T follicular helper cell (primary cell): Measurements from ENCODE around the gene SYP.

Experiments used
- DNase-seq: peaks from one replicate; pipeline ENCODE4 v3.0.0-alpha.2; 2020; ENCODE audit warnings: low read depth
- total RNA-seq, 2 experiments: gene quantifications; one replicate each; lab custom pipeline; 2026; lab: John Stamatoyannopoulos, UW

The SYP gene
- 0.72 to 5.7 reads per million in 2 experiments for total RNA-seq

DNA sequence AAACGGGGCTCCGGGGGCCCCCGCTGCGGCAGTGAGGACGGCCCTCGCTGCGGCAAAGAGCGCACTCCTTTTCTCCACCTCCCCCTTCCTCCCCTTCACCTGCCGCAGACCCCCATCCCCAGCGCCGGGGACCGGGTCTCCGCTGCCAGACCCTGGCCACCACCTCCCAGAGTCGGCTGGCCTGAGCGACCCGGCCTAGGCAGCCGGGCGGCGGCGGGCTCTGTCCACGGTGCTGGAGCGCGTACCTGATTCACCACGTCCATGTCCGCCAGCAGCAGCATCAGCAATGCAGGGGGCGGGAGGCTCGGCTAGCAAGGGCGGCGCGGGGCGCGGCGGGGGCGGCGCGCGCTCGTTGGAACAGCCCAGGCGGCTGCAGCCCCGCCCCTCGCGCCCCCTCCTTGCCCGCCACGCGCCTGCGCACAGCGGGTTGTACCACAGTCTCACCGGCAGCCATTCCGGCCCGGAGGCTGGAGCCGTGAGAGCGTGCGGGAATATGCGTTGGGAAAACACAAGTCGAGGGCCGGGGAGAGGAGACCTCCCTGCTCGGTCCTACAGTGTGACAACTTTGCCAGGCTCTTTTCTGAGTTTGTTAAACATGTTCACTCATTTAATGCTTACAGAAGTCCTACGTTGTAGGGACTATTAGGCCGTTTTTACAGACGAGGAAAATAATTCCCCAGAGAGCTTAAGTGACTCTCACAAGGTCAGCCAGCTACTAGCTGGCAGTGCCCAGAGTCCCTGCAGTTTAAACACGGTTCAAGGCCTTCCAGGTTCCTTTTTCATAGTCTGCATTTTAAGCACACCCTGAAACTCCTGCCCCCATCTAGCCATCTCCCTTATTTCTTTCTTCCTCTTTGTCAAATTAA, at the start of gene SYP:
SYP (minus strand) TSS at position 288 of the 866 bp plus-strand sequence; CDS start at position 281, 7 bp downstream.
- peak; percentile 84 for DNase-seq

DNA sequence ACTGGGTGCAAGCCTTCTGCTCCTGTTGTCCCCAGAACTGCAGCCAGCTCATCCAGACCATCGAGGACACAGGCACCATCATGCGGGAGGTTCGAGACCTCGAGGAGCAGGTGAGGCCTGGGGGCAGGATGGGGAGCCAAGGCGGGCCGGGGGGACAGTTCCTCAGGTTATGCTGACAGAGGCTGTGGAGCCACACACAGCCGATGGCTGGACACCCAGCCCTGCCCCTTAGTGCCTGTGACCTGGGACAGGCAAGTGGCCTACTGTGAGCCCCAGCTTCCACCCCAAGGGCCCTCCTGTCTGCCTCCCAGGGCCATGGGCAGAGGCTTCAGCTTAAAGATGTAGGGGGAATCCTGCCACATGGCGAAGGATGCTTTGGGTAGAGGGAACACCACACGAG, 49.6 kb upstream of the SYP start:
- no peak for DNase-seq

DNA sequence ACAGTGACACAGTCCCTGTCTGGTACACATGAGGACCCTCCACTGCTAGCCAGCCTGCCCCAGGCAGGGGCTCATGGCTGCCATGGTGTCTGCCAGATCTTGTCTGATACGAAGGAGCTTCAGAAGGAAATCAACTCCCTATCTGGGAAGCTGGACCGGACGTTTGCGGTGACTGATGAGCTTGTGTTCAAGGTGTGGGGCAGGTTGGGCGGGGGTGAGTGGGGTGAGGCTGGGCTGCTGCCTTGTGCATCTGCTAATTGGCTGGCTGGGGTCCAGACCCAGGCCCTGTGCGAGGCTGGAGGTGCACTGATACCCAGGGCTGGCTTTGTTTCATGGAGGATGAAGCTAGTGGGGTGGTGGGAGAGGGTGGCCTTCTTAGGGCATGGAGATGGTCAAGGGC, 49.1 kb upstream of the SYP start:
- DNase-seq = no peak

DNA sequence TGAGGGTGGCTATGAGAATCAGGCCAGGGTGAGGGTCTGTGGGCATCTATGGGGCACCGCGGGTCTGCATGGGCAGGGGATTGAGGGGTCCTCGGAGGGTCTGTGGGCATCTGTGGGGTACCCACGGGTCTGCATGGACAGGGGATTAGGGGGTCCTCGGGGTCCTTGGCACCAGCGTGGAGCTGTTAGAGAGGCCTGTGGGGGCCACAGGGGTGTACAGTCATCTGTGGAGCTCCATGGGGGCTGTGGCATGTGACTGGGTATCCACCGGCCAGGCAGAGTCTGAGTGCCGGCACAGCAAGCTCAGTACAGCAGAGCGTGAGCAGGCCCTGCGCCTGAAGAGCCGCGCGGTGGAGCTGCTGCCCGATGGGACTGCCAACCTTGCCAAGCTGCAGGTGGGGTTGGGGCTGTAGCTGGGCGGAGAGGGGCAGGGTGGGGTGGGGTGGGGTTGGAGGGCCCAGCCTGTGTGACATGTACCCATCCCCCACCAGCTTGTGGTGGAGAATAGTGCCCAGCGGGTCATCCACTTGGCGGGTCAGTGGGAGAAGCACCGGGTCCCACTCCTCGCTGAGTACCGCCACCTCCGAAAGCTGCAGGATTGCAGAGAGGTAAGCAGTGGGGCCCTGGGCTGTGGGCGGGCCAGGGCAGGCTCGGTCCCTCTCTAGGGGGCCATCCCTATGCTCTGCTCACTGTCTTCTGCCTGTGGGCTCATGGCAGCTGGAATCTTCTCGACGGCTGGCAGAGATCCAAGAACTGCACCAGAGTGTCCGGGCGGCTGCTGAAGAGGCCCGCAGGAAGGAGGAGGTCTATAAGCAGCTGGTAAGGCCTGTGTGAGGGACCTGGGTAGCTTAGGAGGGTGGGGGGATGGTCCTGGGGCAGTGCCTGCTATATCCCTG, 48.2 kb upstream of the SYP start:
- DNase-seq = no peak

DNA sequence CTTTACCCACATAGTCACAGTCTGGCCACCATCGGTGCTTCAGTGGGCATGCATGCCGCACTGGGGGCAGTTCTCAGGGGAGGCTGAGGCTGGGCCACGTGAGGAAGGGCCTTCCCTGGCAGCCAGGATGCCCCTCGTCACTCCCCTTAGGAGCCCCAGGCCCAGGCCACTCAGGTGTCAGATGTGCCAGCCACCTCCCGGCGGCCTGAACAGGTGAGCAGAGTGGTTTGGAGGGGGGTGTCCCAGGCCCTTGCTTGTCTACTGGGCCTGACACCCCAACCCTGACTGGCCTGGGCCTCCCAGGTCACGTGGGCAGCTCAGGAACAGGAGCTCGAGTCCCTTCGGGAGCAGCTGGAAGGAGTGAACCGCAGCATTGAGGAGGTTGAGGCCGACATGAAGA, 47.4 kb upstream of the SYP start:
- no peak for DNase-seq

DNA sequence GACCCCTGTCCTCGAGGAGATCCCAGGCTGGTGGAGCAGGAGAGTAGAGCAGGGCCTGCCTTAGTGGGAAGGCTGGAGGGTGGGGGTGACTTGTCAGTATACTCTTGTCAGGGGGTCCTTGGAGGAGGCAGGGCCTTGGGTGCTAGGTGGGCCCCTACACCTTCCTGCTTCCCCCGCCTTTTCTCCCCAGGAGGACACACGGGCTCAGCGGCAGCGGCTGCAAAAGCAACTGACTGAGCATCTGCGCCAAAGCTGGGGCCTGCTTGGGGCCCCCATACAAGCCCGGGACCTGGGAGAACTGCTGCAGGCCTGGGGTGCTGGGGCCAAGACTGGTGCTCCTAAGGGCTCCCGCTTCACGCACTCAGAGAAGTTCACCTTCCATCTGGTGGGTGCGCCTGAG, 46.5 kb upstream of the SYP start:
- DNase-seq = no peak

DNA sequence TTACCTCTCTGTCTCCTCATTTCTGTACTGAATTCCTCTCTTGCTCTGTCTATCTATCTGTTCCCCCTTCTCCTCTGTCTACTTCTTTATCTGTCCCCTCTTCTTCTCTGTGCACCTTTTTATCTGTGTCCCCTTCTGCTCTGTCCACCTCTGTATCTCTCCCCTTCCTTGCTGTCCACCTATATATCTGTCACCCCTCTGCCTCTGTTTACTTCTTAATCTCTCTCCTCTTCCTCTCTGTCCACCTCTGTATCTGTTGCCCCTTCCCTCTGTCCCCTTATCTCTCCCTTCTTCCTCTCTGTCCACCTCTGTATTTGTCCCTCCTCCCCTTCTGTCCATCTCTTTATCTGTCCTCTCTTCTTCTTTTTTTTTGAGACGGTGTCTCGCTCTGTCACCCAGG, 44.2 kb upstream of the SYP start:
- no peak for DNase-seq

DNA sequence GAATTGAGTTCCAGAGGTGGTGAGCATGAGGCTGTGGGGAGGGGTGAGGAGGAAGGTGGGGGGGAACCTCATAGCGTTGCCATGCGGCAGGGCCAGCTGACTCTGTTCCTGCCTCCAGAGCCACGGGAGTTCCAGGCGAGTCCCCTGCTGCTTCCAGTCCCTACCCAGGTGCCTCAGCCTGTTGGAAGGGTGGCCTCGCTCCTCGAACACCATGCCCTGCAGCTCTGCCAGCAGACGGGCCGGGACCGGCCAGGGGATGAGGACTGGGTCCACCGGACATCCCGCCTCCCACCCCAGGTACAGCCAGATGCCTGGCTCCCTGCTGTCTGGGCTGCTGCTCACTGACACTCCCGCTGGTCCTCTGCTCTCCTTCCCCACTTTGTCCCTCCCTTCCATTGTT, 43.2 kb upstream of the SYP start:
- no peak for DNase-seq

DNA sequence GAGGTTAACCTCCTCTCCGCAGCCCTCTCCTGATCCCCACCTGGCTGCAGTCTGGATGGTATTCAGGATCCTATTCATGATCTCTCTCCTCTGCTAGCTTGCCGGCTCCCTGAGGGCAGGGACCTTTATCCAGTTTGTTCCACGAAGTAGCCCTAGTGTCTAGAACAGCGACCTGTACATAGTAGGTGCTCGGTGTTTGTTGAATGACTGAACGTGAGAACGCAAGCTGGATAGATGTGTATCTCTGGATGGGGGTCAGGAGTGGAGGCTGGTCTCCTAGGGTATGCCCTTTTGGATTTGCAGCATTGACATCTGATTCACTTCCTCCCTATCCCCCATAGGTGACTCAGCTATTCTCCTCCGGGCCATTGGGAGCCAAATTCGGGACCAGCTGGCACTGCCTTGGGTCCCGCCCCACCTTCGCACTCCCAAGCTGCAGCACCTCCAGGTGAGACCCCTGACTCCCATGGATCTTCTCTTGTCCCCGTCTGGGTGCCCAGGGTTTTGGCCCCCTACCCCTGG, 42.6 kb upstream of the SYP start:
- no peak for DNase-seq

DNA sequence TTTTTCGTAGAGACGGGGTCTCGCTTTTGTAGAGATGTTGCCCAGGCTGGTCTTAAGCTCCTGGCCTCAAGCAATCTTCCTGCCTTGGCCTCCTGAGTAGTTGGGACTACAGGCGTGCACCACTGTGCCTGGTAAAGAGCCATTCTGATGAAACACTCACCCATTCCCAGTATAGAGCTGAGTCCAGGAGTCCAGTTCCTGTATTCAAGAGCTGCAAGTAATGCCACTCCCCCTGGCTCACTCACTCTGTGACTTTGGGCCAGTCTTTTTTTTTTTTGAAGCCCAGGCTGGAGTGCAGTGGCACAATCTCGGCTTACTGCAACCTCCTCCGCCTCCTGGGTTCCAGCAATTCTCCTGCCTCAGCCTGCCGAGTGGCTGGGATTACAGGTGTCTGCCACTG, 38.7 kb upstream of the SYP start:
- no peak for DNase-seq

DNA sequence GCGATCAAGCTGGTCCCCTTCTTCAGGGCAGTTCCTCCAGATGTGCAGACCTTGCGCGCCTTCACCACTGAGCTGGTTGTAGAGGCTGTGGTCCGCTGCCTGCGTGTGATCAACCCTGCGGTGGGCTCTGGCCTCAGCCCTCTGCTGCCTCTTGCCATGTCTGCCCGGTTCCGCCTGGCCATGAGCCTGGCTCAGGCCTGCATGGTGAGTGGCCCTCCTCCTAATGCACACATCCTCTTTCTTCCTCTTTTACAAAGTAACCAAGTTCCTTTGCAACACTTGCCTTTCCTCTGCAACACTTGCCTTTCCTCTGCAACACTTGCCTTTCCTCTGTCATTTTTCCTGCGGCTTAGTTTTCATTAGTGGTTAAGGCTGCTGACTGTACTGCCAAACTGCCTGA, 37.1 kb upstream of the SYP start:
- no peak for DNase-seq

DNA sequence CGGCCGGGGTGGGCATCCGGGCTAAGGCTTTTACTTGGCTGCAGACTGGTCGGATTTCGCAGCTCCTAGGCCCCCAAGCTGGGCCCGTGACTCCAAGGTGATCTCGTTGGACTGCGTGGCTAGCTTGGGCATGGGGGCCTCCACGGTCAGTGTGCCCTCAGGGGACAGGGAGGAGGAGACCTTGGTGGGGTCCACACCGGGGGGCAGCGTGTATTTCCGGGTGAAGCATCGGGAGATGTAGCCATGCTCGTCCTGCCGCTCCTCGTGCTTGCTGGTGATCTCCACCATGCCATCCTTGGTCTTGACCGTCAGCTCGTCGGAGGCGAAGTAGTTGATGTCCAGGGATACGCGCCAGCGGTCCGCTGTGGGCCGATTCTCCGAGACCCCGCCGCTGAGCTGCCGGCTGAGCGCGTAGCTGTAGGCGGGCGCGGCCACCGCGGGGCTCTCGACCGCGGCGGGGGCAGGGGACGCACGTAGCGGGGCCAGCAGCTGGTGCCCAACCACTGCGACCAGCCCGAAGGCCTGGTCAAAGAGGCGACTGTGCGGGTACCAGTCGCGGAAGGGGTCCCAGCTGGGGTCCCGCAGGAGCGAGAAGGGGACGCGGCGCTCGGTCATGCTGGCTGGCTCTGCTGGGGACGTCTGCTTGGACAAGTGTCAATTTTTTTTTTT, 34.0 kb upstream of the SYP start:
- DNase-seq = no peak

DNA sequence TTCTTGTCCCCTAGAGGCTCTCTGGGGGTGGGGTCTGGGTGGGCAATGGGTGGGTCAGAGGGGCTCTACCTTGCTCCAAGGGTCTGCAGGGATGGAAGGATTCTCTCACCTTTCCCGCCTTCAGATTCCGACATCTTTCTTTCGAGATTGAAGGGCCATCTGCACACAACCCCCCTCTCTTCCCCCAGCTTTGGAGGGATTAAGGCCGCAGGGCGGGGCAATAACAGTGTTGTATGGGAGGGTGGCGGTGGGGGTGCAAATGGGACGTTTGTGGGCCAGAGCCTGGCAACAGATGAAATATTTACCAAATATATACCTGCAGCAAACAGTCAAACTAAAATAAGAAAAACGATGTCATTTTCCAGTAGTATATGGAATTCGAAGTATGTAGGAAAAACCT, 33.2 kb upstream of the SYP start, which contains the start of gene CACNA1F:
CACNA1F (minus strand) TSS at position 165 of the 400 bp plus-strand sequence; CDS start at position 134, 31 bp downstream.
- DNase-seq = no peak

DNA sequence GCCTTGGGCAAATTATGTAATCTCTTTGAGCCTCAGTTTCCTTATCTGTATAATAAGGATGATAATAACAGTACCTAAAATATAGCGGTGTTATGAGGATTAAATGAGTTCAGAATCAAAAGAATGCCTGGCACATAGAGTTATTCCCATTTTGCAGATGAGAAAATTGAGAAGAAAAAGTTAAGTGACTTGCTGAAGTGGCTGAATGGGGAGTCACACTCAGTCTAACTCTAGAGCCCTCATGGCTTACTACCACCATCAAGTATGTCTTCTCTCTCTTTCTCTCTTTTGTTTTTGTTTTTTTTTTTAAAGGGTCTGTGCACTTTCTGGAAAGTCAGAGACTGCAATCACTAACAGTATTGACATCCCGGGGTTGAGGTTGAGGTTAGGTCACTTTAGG, 32.5 kb upstream of the SYP start:
- DNase-seq = no peak

DNA sequence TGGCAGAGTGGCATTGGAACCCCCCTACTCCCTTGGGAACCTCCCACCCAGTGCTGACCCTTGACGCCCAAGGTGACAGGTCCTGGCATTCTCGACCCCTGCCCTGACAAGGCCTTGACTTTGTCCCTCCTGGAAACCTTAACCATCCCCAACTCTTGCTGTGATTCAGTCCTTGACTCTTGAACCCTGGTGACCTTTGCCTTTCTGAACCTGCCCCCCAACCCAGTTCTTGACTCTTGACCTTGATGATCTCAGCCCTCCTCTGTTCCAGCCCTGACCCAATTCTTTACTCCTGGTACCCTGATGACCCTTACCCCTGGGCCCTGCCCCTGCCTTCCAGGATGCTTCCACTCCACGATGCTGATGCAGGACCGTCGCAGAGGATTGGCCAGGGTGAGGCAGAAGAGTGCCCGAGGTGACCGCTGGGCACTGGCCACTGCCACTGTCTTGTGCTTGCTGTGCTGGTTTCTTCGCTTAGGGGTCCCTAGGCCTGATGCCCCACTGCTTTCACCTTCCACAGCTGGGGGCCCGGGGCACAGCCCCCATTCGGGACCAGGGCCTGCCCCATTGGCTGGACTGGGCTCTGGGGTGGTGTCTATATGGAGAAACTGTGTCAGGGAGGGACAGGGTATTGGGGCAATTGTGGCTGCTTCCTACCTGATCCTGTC, 31.5 kb upstream of the SYP start:
- no peak for DNase-seq

DNA sequence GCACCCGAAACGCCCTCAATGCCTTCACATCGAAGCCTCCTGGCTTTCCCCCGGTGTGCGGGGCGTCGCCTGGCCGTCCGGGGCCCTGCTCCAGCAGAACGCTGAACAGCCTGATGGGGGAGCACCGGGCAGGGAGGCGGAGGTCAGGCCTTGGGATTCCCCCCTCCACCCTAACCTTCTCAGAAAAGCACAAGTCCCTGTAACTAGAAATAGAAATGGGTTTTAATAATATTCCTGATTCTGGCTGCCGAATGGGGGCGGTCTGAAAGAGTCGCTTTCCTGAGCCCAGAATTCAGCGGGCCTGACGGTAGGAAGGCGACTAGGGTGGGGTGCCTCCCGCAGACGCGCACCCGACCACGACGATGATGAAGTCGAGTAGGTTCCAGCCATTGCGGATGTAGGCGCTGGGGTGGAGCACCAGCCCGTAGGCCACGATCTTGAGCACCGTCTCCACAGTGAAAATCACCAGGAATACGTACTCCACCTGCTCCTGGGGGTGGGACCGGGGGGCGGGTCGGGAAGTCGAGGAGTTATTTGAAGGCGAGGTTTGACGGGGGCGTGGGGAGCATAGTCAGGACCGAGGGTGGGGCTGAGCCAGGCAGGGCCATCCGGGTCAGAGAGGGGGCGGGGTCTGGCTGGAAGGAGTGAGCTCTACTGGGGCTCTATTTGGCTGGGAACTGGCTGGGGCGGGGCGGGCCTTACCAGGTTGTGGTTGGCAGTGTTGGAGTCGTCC, 30.7 kb upstream of the SYP start:
- peak; percentile 16 for DNase-seq

DNA sequence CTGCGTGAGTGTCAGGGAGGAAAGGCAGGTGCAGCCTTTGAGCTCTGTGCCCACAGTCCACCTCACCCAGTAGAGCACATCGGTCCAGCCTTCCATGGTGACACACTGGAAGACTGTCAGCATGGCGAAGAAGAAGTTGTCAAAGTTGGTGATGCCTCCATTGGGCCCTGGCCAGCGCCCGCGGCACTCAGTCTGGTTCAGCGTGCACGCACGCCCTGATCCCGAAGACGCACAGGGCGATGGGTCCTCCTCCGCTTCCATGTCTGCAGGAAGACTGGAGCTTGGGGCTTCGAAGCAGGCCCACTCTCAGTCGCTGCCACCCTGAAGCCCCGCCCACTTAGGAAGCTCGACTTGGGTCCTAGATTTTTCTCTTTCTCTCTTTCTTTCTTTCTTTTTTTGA, 28.2 kb upstream of the SYP start:
- no peak for DNase-seq

DNA sequence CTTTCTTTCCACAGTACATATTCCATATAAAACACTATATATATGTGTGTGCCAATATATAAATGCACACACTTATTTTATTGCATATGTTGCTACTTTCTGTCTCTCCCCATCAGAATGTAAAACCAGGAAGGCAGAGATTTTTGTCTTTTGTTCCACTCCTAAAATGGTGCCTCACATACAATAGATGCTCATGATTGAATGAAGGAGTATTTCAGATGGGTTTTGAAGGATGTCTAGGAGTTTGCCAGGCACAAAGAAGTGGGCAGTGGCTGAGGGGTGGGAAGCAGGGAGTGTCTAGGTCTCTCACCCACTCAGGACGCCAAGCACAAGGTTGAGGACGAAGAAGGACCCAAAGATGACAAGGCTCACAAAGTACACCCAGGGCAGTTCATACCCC, 27.7 kb upstream of the SYP start:
- no peak for DNase-seq

DNA sequence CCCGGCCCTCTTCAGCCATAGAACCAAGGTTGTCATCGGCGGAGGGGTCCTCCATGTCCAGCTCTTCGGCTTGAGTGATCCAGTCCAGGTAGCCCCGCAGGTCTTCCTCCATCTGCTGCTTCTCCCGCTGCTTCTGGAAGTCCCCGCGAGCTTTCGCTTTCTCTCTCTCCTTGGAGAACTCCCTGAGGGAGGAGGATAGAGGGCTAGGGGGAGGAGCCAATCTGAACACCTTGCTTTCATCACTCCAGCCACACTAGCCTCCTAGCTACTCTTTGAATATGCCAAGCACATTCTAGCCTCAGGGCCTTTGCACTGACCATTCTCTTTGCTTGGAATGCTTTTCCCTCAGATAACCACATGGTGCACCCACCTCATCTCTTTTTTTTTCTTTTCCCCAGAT, 27.0 kb upstream of the SYP start:
- DNase-seq = no peak

DNA sequence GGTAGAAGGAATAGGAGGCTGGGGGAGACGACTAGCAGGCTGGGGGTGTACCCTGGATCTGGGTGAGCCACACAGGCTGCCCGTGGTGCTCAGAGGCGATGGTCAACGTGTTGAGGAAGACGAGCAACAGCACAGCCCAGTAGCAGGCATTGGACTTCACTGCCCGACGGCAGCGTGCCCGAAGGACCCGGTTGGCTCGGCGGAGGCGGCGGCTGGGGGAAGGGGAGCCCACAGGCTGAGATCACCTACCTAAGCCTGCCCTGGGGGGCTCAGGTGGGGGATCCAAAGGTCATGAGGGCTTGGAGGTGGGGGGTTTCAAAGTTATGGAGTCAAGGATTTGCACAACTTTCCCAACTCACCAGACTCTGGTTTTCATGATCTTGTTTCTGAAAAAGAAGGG, 25.9 kb upstream of the SYP start:
- no peak for DNase-seq

DNA sequence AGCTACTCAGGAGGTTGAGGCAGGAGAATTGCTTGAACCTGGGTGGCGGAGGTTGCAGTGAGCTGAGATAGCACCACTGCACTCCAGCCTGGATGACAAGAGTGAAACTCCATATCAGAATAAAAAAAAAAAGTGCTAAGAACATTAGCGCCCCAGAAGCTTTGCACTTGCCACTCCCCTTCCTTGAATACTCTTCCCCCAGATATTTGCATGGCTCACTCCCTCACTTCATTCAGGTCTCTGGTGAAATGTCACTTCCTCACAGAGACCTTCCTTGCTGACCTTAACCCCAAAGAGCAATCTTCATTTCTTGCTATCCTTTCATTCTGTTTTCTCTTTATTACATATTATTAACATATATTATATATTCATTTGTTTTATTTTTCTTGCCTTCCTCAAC, 21.9 kb upstream of the SYP start:
- no peak for DNase-seq
